Neural cell (in vitro differentiated cells): ENCODE results near the gene DPP7. TPM values are rescaled to one million over a fixed set of nuclear protein-coding genes. Genes with fewer than 3 reads are reported as not detected.

Experiments
- H2AFZ ChIP-seq: fragments of 200-600, 300-800 bp; sonication (generic), shearing (Covaris generic); 2 replicates; pipeline ENCODE4 v1.6.0; 2014; ENCODE audit warnings: low read depth, mild to moderate bottlenecking, antibody characterized with exemption, low read length, moderate library complexity
- H3F3A ChIP-seq: fragments of 200-600 bp; shearing (Covaris generic); 2 replicates; pipeline ENCODE4 v1.6.1; 2016; ENCODE audit warnings: mild to moderate bottlenecking, moderate library complexity, mixed read lengths, antibody characterized with exemption, low read length; ENCODE audit not compliant: insufficient read depth, poor library complexity, severe bottlenecking
- H3K27ac ChIP-seq: fragments of 200-600, 300-800 bp; sonication (generic), shearing (Covaris generic); 2 replicates; pipeline ENCODE4 v1.5.1; 2014; ENCODE audit warnings: mild to moderate bottlenecking, low read length, moderate library complexity
- H3K27me3 ChIP-seq: fragments of 300-800, 200-600 bp; sonication (generic), shearing (Covaris generic); 2 replicates; pipeline ENCODE4 v1.6.0; 2014; ENCODE audit warnings: mild to moderate bottlenecking, low read depth, low read length, moderate library complexity; ENCODE audit not compliant: insufficient read depth
- H3K36me3 ChIP-seq: fragments of 300-800, 200-600 bp; sonication (generic), shearing (Covaris generic); 2 replicates; pipeline ENCODE4 v1.5.1; 2014; ENCODE audit warnings: mild to moderate bottlenecking, antibody characterized with exemption, low read length, moderate library complexity; ENCODE audit not compliant: insufficient read depth
- H3K4me2 ChIP-seq: fragments of 300-800, 200-600 bp; sonication (generic), shearing (Covaris generic); 2 replicates; pipeline ENCODE4 v1.6.0; 2014; ENCODE audit warnings: mild to moderate bottlenecking, low read length
- H3K4me3 ChIP-seq: fragments of 300-800, 200-600 bp; sonication (generic), shearing (Covaris generic); 2 replicates; pipeline ENCODE4 v1.5.1; 2014; ENCODE audit warnings: mild to moderate bottlenecking, low read length, moderate library complexity
- H3K79me2 ChIP-seq: fragments of 200-600 bp; shearing (Covaris generic); replicated peaks from 2 replicates; pipeline ENCODE4 v1.6.0; 2014; ENCODE audit warnings: mild to moderate bottlenecking, low read length, moderate library complexity; ENCODE audit not compliant: insufficient read depth
- H3K9ac ChIP-seq: fragments of 300-800, 200-600 bp; sonication (generic), shearing (Covaris generic); 2 replicates; pipeline ENCODE4 v1.6.1; 2016; ENCODE audit warnings: mild to moderate bottlenecking, low read length, mixed read lengths
- H3K9me2 ChIP-seq: fragments of 200-600 bp; shearing (Covaris generic); 2 replicates; pipeline ENCODE4 v1.6.1; 2016; ENCODE audit warnings: mild to moderate bottlenecking, low read length, mixed read lengths; ENCODE audit not compliant: insufficient read depth
- H3K9me3 ChIP-seq: fragments of 200-600, 300-800 bp; sonication (generic), shearing (Covaris generic); 2 replicates; pipeline ENCODE4 v1.6.1; 2016; ENCODE audit warnings: mild to moderate bottlenecking, mixed run types, low read length, moderate library complexity, mixed read lengths
- H4K20me1 ChIP-seq: fragments of 200-600 bp; shearing (Covaris generic); 2 replicates; pipeline ENCODE4 v1.6.1; 2016; ENCODE audit warnings: mild to moderate bottlenecking, mixed run types; ENCODE audit not compliant: insufficient read depth
- EP300 ChIP-seq: fragments of 450-650 bp; conservative IDR thresholded peaks from 2 replicates; pipeline ENCODE4 v1.6.1; 2014; ENCODE audit warnings: antibody characterized with exemption, mild to moderate bottlenecking, moderate library complexity; ENCODE audit not compliant: poor library complexity, severe bottlenecking
- EZH2 ChIP-seq: fragments of 200-600, 300-800 bp; shearing (Covaris generic), sonication (generic); IDR thresholded peaks from 2 replicates; pipeline ENCODE4 v1.6.1; 2014; ENCODE audit warnings: antibody characterized with exemption, low read length, borderline replicate concordance, mild to moderate bottlenecking; ENCODE audit not compliant: insufficient read depth, poor library complexity, severe bottlenecking
- MXI1 ChIP-seq: fragments of 450-650 bp; conservative IDR thresholded peaks from 2 replicates; pipeline ENCODE4 v1.6.1; 2014; ENCODE audit warnings: antibody characterized with exemption, mild to moderate bottlenecking; ENCODE audit not compliant: poor library complexity, severe bottlenecking
- POLR2AphosphoS5 ChIP-seq: IDR thresholded peaks from 2 replicates; pipeline ENCODE4 v1.6.1; 2012
- RAD21 ChIP-seq: fragments of 450-650 bp; conservative IDR thresholded peaks from 2 replicates; pipeline ENCODE4 v1.6.1; 2014; ENCODE audit warnings: antibody characterized with exemption, mild to moderate bottlenecking, moderate library complexity
- SMC3 ChIP-seq: fragments of 450-650 bp; conservative IDR thresholded peaks from 2 replicates; pipeline ENCODE4 v1.6.1; 2014; ENCODE audit warnings: antibody characterized with exemption, mild to moderate bottlenecking, moderate library complexity; ENCODE audit not compliant: poor library complexity
- TAF1 ChIP-seq: IDR thresholded peaks from 2 replicates; pipeline ENCODE4 v1.6.1; 2012; ENCODE audit warnings: low read depth
- polyA plus RNA-seq: library from polyadenylated mRNA; depleted of rRNA; stranded (reverse); fragments of >200 nt; gene quantifications from 2 replicates; pipeline ENCODE4 v1.2.3, GENCODE V29; 2014
- TF ChIP-seq, protein P1 (sequence below): fragments of 450-650 bp; IDR thresholded peaks from 2 replicates; pipeline ENCODE4 v1.5.1; 2014; ENCODE audit warnings: antibody characterized with exemption, mild to moderate bottlenecking, moderate library complexity; ENCODE audit not compliant: poor library complexity, severe bottlenecking
- TF ChIP-seq, protein P2 (sequence below): IDR thresholded peaks from 2 replicates; pipeline ENCODE4 v1.6.1; 2012; ENCODE audit warnings: borderline replicate concordance

Gene DPP7
- polyA plus RNA-seq, 1 donor from 2014 or later = 23.3 TPM

- TF ChIP-seq EZH2 (no peak), SMC3 (no peak), POLR2AphosphoS5 (no peak), RAD21 (no peak), TAF1 (no peak), EP300 (no peak), MXI1 (no peak)
- TF ChIP-seq, protein P1, sequence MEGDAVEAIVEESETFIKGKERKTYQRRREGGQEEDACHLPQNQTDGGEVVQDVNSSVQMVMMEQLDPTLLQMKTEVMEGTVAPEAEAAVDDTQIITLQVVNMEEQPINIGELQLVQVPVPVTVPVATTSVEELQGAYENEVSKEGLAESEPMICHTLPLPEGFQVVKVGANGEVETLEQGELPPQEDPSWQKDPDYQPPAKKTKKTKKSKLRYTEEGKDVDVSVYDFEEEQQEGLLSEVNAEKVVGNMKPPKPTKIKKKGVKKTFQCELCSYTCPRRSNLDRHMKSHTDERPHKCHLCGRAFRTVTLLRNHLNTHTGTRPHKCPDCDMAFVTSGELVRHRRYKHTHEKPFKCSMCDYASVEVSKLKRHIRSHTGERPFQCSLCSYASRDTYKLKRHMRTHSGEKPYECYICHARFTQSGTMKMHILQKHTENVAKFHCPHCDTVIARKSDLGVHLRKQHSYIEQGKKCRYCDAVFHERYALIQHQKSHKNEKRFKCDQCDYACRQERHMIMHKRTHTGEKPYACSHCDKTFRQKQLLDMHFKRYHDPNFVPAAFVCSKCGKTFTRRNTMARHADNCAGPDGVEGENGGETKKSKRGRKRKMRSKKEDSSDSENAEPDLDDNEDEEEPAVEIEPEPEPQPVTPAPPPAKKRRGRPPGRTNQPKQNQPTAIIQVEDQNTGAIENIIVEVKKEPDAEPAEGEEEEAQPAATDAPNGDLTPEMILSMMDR = no peak
- TF ChIP-seq, protein P2, sequence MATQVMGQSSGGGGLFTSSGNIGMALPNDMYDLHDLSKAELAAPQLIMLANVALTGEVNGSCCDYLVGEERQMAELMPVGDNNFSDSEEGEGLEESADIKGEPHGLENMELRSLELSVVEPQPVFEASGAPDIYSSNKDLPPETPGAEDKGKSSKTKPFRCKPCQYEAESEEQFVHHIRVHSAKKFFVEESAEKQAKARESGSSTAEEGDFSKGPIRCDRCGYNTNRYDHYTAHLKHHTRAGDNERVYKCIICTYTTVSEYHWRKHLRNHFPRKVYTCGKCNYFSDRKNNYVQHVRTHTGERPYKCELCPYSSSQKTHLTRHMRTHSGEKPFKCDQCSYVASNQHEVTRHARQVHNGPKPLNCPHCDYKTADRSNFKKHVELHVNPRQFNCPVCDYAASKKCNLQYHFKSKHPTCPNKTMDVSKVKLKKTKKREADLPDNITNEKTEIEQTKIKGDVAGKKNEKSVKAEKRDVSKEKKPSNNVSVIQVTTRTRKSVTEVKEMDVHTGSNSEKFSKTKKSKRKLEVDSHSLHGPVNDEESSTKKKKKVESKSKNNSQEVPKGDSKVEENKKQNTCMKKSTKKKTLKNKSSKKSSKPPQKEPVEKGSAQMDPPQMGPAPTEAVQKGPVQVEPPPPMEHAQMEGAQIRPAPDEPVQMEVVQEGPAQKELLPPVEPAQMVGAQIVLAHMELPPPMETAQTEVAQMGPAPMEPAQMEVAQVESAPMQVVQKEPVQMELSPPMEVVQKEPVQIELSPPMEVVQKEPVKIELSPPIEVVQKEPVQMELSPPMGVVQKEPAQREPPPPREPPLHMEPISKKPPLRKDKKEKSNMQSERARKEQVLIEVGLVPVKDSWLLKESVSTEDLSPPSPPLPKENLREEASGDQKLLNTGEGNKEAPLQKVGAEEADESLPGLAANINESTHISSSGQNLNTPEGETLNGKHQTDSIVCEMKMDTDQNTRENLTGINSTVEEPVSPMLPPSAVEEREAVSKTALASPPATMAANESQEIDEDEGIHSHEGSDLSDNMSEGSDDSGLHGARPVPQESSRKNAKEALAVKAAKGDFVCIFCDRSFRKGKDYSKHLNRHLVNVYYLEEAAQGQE = no peak
- no peak overlapping the region for H2AFZ ChIP-seq
- H3K4me3 ChIP-seq = no peak overlapping the region
- peaks cover 26% of the 10 kb centered on the region for H3K27me3 ChIP-seq
- no peaks in the 10 kb centered on the region for H3F3A ChIP-seq
- no peaks in the 10 kb centered on the region for H4K20me1 ChIP-seq
- no peak overlapping the region for H3K9ac ChIP-seq
- H3K79me2 ChIP-seq = no peaks in the 10 kb centered on the region
- H3K4me2 ChIP-seq = no peak overlapping the region
- no peaks in the 10 kb centered on the region for H3K9me3 ChIP-seq
- no peak overlapping the region for H3K27ac ChIP-seq
- H3K36me3 ChIP-seq = no peaks in the 10 kb centered on the region
- no peaks in the 10 kb centered on the region for H3K9me2 ChIP-seq
Measured at GRCh38 chr9:137146527-137146918, 32.0 kb upstream of the DPP7 start.

DNA sequence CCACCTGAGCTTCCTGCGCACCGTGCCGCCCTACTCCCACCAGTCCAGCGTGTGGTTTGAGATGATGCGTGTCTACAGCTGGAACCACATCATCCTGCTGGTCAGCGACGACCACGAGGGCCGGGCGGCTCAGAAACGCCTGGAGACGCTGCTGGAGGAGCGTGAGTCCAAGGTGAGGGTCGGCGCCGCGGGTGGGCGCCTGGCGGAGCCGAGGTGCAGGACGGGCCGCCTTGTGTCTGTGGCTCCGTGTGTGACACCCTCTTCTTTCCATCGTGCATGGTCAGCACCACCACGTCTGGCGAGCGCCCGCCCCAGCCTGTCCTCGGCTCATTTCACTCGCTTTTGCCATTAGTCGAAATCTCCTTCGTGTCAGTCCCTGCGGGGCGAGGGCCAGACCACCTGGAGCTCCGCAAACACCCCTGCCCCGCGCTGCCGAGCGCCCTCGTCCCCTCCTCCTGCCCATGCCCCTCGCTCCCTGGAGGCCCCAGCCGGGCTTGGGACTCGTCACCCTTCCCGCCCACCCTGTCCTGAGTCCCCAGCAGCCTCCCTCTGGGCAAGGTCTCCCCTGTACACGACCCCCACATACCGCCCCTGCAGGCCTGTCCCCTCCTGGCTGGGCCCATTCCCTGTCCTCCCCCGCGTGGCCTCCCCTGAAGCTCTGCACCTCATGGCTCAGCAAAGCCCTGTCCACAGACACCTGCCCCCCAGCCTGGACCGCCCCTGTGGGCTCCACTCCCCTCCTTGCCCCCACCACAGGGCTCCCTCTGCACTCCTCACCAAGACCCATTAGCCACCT lies 31.4 kb upstream of the DPP7 start:
- Histone ChIP-seq H4K20me1 (no peaks in the 10 kb centered on the region), H3K4me3 (no peak overlapping the region), H3K9me2 (no peaks in the 10 kb centered on the region), H2AFZ (no peak overlapping the region), H3K9ac (no peak overlapping the region), H3F3A (no peaks in the 10 kb centered on the region), H3K36me3 (no peaks in the 10 kb centered on the region), H3K27me3 (peaks cover 32% of the 10 kb centered on the region), H3K9me3 (no peaks in the 10 kb centered on the region), H3K4me2 (no peak overlapping the region), H3K27ac (no peak overlapping the region), H3K79me2 (no peaks in the 10 kb centered on the region)
- TF ChIP-seq, protein P1 = no peak
- TF ChIP-seq, protein P2 = no peak
- TF ChIP-seq POLR2AphosphoS5 (no peak), RAD21 (no peak), MXI1 (no peak)
